ENCODE results near the gene LRRC41. TPM values are rescaled to one million over a fixed set of nuclear protein-coding genes. Genes with fewer than 3 reads are reported as not detected.
A peak's percentile ranks its signal among the peaks of the same experiment; 100 is the strongest.

The LRRC41 gene
- total RNA-seq, 2 donors from 2014 or later = 74.2 to 88.9 TPM

DNA sequence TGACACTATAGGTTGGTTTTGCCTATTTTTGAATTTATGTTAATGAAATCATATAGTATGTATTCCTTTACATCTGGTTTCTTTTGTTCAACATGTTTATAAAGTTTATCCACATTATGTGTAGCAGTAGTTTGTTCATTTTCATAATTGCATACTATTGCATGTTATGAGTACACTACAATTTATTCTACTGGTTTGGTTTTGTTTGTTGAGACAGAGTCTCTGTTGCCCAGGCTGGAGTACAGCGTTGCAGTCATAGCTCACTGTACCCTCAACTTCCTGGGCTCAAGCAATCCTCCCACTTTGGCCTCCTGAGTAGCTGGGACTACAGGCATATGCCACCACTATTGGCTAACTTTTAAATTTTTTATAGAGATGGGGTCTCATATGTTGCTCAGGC lies 34.8 kb downstream of the LRRC41 start:
- 80 to 95% methylated on average over 1 of the region's 1 CpG for WGBS, 2 experiments (ENCODE audit: insufficient coverage in 1 of 2, insufficient read length in 1 of 2)
- Mint-ChIP-seq H3K36me3 (ENCODE audit: low read depth) (peaks cover 78% of the 10 kb centered on the region), H3K9me3 (no peaks in the 10 kb centered on the region), H3K4me3 (no peak overlapping the region), H3K4me1 (peaks cover 7% of the 10 kb centered on the region), H3K27me3 (ENCODE audit: insufficient read depth) (no peaks in the 10 kb centered on the region), H3K27ac (no peak overlapping the region)
- DNase-seq = no peak
- Histone ChIP-seq H3K27ac (ENCODE audit: low read depth, low read length) (no peak overlapping the region), H3K9me3 (ENCODE audit: control insufficient read depth, low read length) (no peaks in the 10 kb centered on the region), H3K9ac (ENCODE audit: extremely low read depth, low read length, poor library complexity, severe bottlenecking) (no peak overlapping the region), H3K4me1 (ENCODE audit: control insufficient read depth, insufficient read depth, low read length) (peaks cover 3% of the 10 kb centered on the region), H3K36me3 (ENCODE audit: control insufficient read depth, insufficient read depth, low read length) (peaks cover 90% of the 10 kb centered on the region), H3K4me3 (ENCODE audit: low read length) (no peak overlapping the region), H3K27me3 (ENCODE audit: control insufficient read depth, insufficient read depth, low read length, poor library complexity, severe bottlenecking) (no peaks in the 10 kb centered on the region)
- TF ChIP-seq, protein P1, sequence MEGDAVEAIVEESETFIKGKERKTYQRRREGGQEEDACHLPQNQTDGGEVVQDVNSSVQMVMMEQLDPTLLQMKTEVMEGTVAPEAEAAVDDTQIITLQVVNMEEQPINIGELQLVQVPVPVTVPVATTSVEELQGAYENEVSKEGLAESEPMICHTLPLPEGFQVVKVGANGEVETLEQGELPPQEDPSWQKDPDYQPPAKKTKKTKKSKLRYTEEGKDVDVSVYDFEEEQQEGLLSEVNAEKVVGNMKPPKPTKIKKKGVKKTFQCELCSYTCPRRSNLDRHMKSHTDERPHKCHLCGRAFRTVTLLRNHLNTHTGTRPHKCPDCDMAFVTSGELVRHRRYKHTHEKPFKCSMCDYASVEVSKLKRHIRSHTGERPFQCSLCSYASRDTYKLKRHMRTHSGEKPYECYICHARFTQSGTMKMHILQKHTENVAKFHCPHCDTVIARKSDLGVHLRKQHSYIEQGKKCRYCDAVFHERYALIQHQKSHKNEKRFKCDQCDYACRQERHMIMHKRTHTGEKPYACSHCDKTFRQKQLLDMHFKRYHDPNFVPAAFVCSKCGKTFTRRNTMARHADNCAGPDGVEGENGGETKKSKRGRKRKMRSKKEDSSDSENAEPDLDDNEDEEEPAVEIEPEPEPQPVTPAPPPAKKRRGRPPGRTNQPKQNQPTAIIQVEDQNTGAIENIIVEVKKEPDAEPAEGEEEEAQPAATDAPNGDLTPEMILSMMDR (conservative IDR thresholded peaks at IDR 0.05) = no peak

DNA sequence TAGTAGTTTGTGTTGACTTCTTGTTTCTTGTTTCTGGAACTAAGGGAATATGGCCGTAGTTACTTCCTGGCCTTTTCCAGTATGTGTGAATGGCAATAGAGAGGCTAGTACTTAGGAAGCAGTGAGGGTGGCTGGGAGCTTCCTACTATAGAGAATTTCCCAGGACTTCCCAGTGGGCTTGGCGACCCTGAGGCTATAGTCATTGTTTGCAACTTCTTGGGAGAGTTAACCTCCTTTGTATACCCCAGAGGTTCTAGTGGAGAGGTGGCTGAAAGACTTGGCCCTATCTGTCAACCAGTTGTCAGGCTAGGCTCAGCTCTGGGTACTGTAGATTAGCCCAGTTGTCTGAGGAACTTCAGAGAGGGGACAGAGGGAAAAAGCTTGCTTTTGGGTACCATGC lies 40.3 kb downstream of the LRRC41 start:
- TF ChIP-seq, protein P1 (conservative IDR thresholded peaks at IDR 0.05) = no peak
- peaks cover 14% of the 10 kb centered on the region for H3K4me1 ChIP-seq (ENCODE audit: control insufficient read depth, insufficient read depth, low read length)
- Mint-ChIP-seq H3K9me3 (no peaks in the 10 kb centered on the region), H3K4me1 (peaks cover 26% of the 10 kb centered on the region), H3K36me3 (ENCODE audit: low read depth) (peaks cover 72% of the 10 kb centered on the region), H3K27ac (peak overlapping the region; percentile 68), H3K4me3 (no peak overlapping the region), H3K27me3 (ENCODE audit: insufficient read depth) (no peaks in the 10 kb centered on the region)
- no peaks in the 10 kb centered on the region for H3K27me3 ChIP-seq (ENCODE audit: control insufficient read depth, insufficient read depth, low read length, poor library complexity, severe bottlenecking)
- peak overlapping the region; percentile 38 for H3K9ac ChIP-seq (ENCODE audit: extremely low read depth, low read length, poor library complexity, severe bottlenecking)
- peak overlapping the region; percentile 14 for H3K4me3 ChIP-seq (ENCODE audit: low read length)
- no peak for DNase-seq
- WGBS, 2 experiments (ENCODE audit: insufficient coverage in 1 of 2, insufficient read length in 1 of 2) = 80 to 92% methylated on average over 1 to 2 of the region's 2 CpGs
- no peaks in the 10 kb centered on the region for H3K9me3 ChIP-seq (ENCODE audit: control insufficient read depth, low read length)
- no peak overlapping the region for H3K27ac ChIP-seq (ENCODE audit: low read depth, low read length)
- peaks cover 79% of the 10 kb centered on the region for H3K36me3 ChIP-seq (ENCODE audit: control insufficient read depth, insufficient read depth, low read length)

DNA sequence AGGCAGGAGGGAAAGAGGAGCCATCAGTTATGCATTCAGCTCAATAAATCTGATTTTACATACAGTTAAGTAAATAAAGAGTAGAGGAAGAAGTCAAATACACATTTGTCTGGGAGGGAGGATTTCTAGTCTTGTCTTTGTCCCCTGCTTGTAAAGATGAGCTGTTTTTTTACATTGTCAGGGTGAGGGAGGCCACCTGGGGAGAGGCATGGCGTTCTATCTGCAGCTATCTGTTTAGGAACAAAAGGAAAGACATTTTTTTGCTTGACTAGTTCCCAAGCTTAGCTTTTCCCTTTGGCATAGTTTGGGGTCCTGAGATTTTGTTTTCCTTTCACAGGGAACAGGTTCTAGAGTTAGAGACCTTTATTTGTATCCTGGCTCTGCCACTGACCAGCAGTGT lies 40.9 kb downstream of the LRRC41 start:
- H3K27me3 Mint-ChIP-seq (ENCODE audit: insufficient read depth) = no peaks in the 10 kb centered on the region

More for the DNA sequence above, 40.9 kb downstream of the LRRC41 start:
- Histone ChIP-seq H3K9me3 (ENCODE audit: control insufficient read depth, low read length) (no peaks in the 10 kb centered on the region), H3K27ac (ENCODE audit: low read depth, low read length) (peak overlapping the region; percentile 1), H3K4me3 (ENCODE audit: low read length) (peak overlapping the region; percentile 14), H3K4me1 (ENCODE audit: control insufficient read depth, insufficient read depth, low read length) (peaks cover 14% of the 10 kb centered on the region), H3K36me3 (ENCODE audit: control insufficient read depth, insufficient read depth, low read length) (peaks cover 77% of the 10 kb centered on the region), H3K9ac (ENCODE audit: extremely low read depth, low read length, poor library complexity, severe bottlenecking) (peak overlapping the region; percentile 38), H3K27me3 (ENCODE audit: control insufficient read depth, insufficient read depth, low read length, poor library complexity, severe bottlenecking) (no peaks in the 10 kb centered on the region)
- WGBS, 2 experiments (ENCODE audit: insufficient coverage in 1 of 2, insufficient read length in 1 of 2) = 20 to 28% methylated on average over 1 of the region's 1 CpG
- peaks cover 70% of the 10 kb centered on the region for H3K36me3 Mint-ChIP-seq (ENCODE audit: low read depth)
- H3K27ac Mint-ChIP-seq = peak overlapping the region; percentile 68
- peaks cover 26% of the 10 kb centered on the region for H3K4me1 Mint-ChIP-seq
- TF ChIP-seq, protein P1 (conservative IDR thresholded peaks at IDR 0.05) = no peak
- peak; percentile 71 for DNase-seq
- H3K9me3 Mint-ChIP-seq = no peaks in the 10 kb centered on the region
- H3K4me3 Mint-ChIP-seq = no peak overlapping the region

Measured in endodermal cell (in vitro differentiated cells).